Thyroid gland (tissue), 4 donors: Measurements from ENCODE around the gene TTC39B. TPM values are rescaled to one million over a fixed set of nuclear protein-coding genes. Genes with fewer than 3 reads are reported as not detected.

Experiments used
- DNase-seq, 2 donors: peaks; one replicate each; pipeline ENCODE4 v3.0.0-alpha.2; 2019
- H3K27ac ChIP-seq, 3 donors: fragments of 200-600 bp; sonication (generic); 1 replicate in 2 of 3; 2 replicates in 1 of 3; pipeline ENCODE4 v1.5.1; 2016 to 2019; ENCODE audit warnings: mild to moderate bottlenecking in 1 of 3, moderate library complexity in 1 of 3
- H3K27me3 ChIP-seq: fragments of 200-600 bp; sonication (generic); one replicate; pipeline ENCODE4 v1.5.1; 2019
- H3K36me3 ChIP-seq, 2 donors: fragments of 200-600 bp; sonication (generic); one replicate each; pipeline ENCODE4 v1.5.1; 2016 to 2019
- H3K4me1 ChIP-seq, 2 donors: fragments of 200-600 bp; sonication (generic); one replicate each; pipeline ENCODE4 v1.5.1; 2017 to 2019
- H3K4me3 ChIP-seq, 3 donors: fragments of 200-600 bp; sonication (generic); replicated peaks in 1 of 3; 1 replicate in 2 of 3; 2 replicates in 1 of 3; pipeline ENCODE4 v1.5.1; 2016; ENCODE audit warnings: mild to moderate bottlenecking in 1 of 3
- H3K9me3 ChIP-seq: fragments of 200-600 bp; sonication (generic); one replicate; pipeline ENCODE4 v1.5.1; 2017
- CTCF ChIP-seq, 6 experiments: fragments of 200-600 bp in 3 of 6; fragments of 450-650 bp in 3 of 6; sonication (generic) in 3 of 6; IDR thresholded peaks; one replicate each; pipeline ENCODE4 v1.5.1; 2016 to 2019; ENCODE audit warnings: antibody characterized with exemption in 6 of 6, mild to moderate bottlenecking in 2 of 6, inconsistent platforms in 1 of 6, moderate library complexity in 1 of 6
- POLR2A ChIP-seq, 2 donors: fragments of 450-650 bp; IDR thresholded peaks; one replicate each; pipeline ENCODE4 v1.6.1; 2017; ENCODE audit warnings: antibody characterized with exemption in 2 of 2, mild to moderate bottlenecking in 2 of 2, moderate library complexity in 1 of 2
- WGBS, 2 donors: methylation state at CpG; one replicate each; pipeline ENCODE4 v1.1.5; 2017; 5-methylcytosine and 5-hydroxymethylcytosine counted together
- intact Hi-C: fragments of 100-400 bp; cut with DNase I; formaldehyde crosslinking; loops from one replicate; pipeline ENCODE4 v1.15.1; 2023
- total RNA-seq, 4 donors: library from RNA; depleted of rRNA; stranded (reverse); fragments of >200 nt; gene quantifications; one replicate each; pipeline ENCODE4 v1.2.3, GENCODE V29; 2016

Gene TTC39B
- total RNA-seq, 4 donors from 2014 or later: 10.3 to 18.7 (median 11.3) TPM

- intact Hi-C loops: no loop called here
- TF ChIP-seq POLR2A (IDR thresholded peaks at IDR 0.05): no peak
- TF ChIP-seq CTCF (IDR thresholded peaks at IDR 0.05): no peak
- peaks cover 0 to 6% of the 10 kb centered on the region in 2 donors for H3K4me1 ChIP-seq
- no peaks in the 10 kb centered on the region for H3K9me3 ChIP-seq
- DNase-seq: no peak
- H3K27ac ChIP-seq: no peak overlapping the region
- H3K4me3 ChIP-seq: no peak overlapping the region
- H3K27me3 ChIP-seq: no peaks in the 10 kb centered on the region
- no peaks in the 10 kb centered on the region for H3K36me3 ChIP-seq
- 83 to 95% methylated on average over 5 of the region's 5 CpGs for WGBS, 2 donors
Measured at GRCh38 chr9:15229409-15229808, 77.6 kb downstream of the TTC39B start.

GRCh38 chr9:15227491-15227890, 79.5 kb downstream of the TTC39B start:
- intact Hi-C loops: no loop called here
- 95 to 98% methylated on average over 4 of the region's 4 CpGs for WGBS, 2 donors
- no peaks in the 10 kb centered on the region for H3K9me3 ChIP-seq
- DNase-seq: no peak
- no peak overlapping the region for H3K4me3 ChIP-seq
- H3K27me3 ChIP-seq: no peaks in the 10 kb centered on the region
- no peak overlapping the region for H3K27ac ChIP-seq
- H3K36me3 ChIP-seq: no peaks in the 10 kb centered on the region
- TF ChIP-seq CTCF (IDR thresholded peaks at IDR 0.05) (no peak), POLR2A (IDR thresholded peaks at IDR 0.05) (no peak)
- H3K4me1 ChIP-seq: peaks cover 0 to 6% of the 10 kb centered on the region in 2 donors

GRCh38 chr9:15225564-15226126, 81.4 kb downstream of the TTC39B start:
- intact Hi-C loops: no loop called here
- H3K27me3 ChIP-seq: no peaks in the 10 kb centered on the region
- H3K4me1 ChIP-seq: peaks cover 0 to 6% of the 10 kb centered on the region in 2 donors
- H3K4me3 ChIP-seq: no peak overlapping the region
- no peaks in the 10 kb centered on the region for H3K9me3 ChIP-seq
- no peaks in the 10 kb centered on the region for H3K36me3 ChIP-seq
- TF ChIP-seq POLR2A (IDR thresholded peaks at IDR 0.05) (no peak), CTCF (IDR thresholded peaks at IDR 0.05) (no peak)
- no peak overlapping the region for H3K27ac ChIP-seq
- WGBS, 2 donors: 93 to 94% methylated on average over 7 of the region's 7 CpGs
- DNase-seq: no peak

GRCh38 chr9:15222313-15222712, 84.7 kb downstream of the TTC39B start:
- no peak for DNase-seq
- H3K36me3 ChIP-seq: no peaks in the 10 kb centered on the region
- H3K4me3 ChIP-seq: no peak overlapping the region
- 94 to 97% methylated on average over 3 of the region's 3 CpGs for WGBS, 2 donors
- H3K9me3 ChIP-seq: no peaks in the 10 kb centered on the region
- no peaks in the 10 kb centered on the region for H3K27me3 ChIP-seq
- TF ChIP-seq POLR2A (IDR thresholded peaks at IDR 0.05) (no peak), CTCF (IDR thresholded peaks at IDR 0.05) (no peak)
- H3K27ac ChIP-seq: no peak overlapping the region
- H3K4me1 ChIP-seq: no peaks in the 10 kb centered on the region
- intact Hi-C loops: no loop called here

- WGBS, 2 donors: 87 to 98% methylated on average over 4 of the region's 4 CpGs
- DNase-seq: no peak
- intact Hi-C loops: no loop called here
- H3K4me3 ChIP-seq: no peak overlapping the region
- H3K36me3 ChIP-seq: no peaks in the 10 kb centered on the region
- no peaks in the 10 kb centered on the region for H3K4me1 ChIP-seq
- H3K27ac ChIP-seq: no peak overlapping the region
- TF ChIP-seq CTCF (IDR thresholded peaks at IDR 0.05) (no peak), POLR2A (IDR thresholded peaks at IDR 0.05) (no peak)
- no peaks in the 10 kb centered on the region for H3K9me3 ChIP-seq
- H3K27me3 ChIP-seq: no peaks in the 10 kb centered on the region
Measured at GRCh38 chr9:15221746-15222145, 85.3 kb downstream of the TTC39B start.
